Sigmoid colon (tissue), 7 donors: Measurements from ENCODE around the gene PLA2G15. TPM values are rescaled to one million over a fixed set of nuclear protein-coding genes. Genes with fewer than 3 reads are reported as not detected.

Experiments used
- DNase-seq: peaks from one replicate; pipeline ENCODE4 v3.0.0-alpha.2; 2019
- H3K27ac ChIP-seq, 4 donors: fragments of 200-600 bp; sonication (generic); one replicate each; pipeline ENCODE4 v1.5.1; 2016 to 2019; ENCODE audit warnings: mild to moderate bottlenecking in 1 of 4
- H3K27me3 ChIP-seq, 3 donors: fragments of 200-600 bp; sonication (generic); one replicate each; pipeline ENCODE4 v1.5.1; 2019; ENCODE audit warnings: mild to moderate bottlenecking in 1 of 3
- H3K36me3 ChIP-seq, 4 donors: fragments of 200-600 bp; sonication (generic); one replicate each; pipeline ENCODE4 v1.5.1; 2016 to 2019
- H3K4me1 ChIP-seq, 4 donors: fragments of 200-600 bp; sonication (generic); one replicate each; pipeline ENCODE4 v1.5.1; 2017 to 2019
- H3K4me3 ChIP-seq, 4 donors: fragments of 200-600 bp; sonication (generic); one replicate each; pipeline ENCODE4 v1.5.1; 2017 to 2019; ENCODE audit warnings: mild to moderate bottlenecking in 2 of 4, moderate library complexity in 1 of 4
- H3K9me3 ChIP-seq, 4 donors: fragments of 200-600 bp in 3 of 4; sonication (generic) in 3 of 4; one replicate each; pipeline versions ENCODE4 v1.5.1 to v1.6.1; 2013 to 2019
- EP300 ChIP-seq, 4 donors: sonication (generic); formaldehyde crosslinking; IDR thresholded peaks; one replicate each; pipeline ENCODE4 v1.6.1; 2017; ENCODE audit warnings: antibody characterized with exemption in 4 of 4
- POLR2A ChIP-seq, 2 donors: fragments of 450-650 bp; IDR thresholded peaks; one replicate each; pipeline ENCODE4 v1.6.1; 2016; ENCODE audit warnings: antibody characterized with exemption in 2 of 2, mild to moderate bottlenecking in 2 of 2, moderate library complexity in 2 of 2
- POLR2AphosphoS5 ChIP-seq, 4 donors: sonication (generic); formaldehyde crosslinking; IDR thresholded peaks; one replicate each; pipeline ENCODE4 v1.6.1; 2017; ENCODE audit warnings: antibody characterized with exemption in 4 of 4
- WGBS, 2 donors: extraction: QIAGEN DNeasy Blood & Tissue Kit; methylation state at CpG; one replicate each; pipeline ENCODE4 v1.1.7; 2013; 5-methylcytosine and 5-hydroxymethylcytosine counted together
- intact Hi-C: fragments of 100-400 bp; cut with DNase I; formaldehyde crosslinking; loops from one replicate; pipeline ENCODE4 v1.15.1; 2023
- polyA plus RNA-seq, 3 donors: library from polyadenylated mRNA; stranded (reverse); fragments of 200-250 nt; gene quantifications; one replicate each; pipeline ENCODE4 v1.2.3, GENCODE V29; 2013
- total RNA-seq, 4 donors: library from RNA; depleted of rRNA; stranded (reverse); fragments of >200 nt; gene quantifications; one replicate each; pipeline ENCODE4 v1.1.0, GENCODE V29; 2016
- TF ChIP-seq, protein P1 (sequence below), 4 experiments: fragments of 450-650 bp in 3 of 4; fragments of 200-600 bp in 1 of 4; IDR thresholded peaks; one replicate each; pipeline ENCODE4 v1.5.1; 2016 to 2019; ENCODE audit warnings: antibody characterized with exemption in 4 of 4, mild to moderate bottlenecking in 3 of 4, moderate library complexity in 2 of 4
- donor health status: healthy with polysubstance abuse.
- donor health status: Bipolar disorder and iron deficiency.
- donor health status: healthy.

Gene PLA2G15
- total and polyA plus RNA-seq, 7 donors: 4.2 to 15.7 (median 10.2) TPM

DNA sequence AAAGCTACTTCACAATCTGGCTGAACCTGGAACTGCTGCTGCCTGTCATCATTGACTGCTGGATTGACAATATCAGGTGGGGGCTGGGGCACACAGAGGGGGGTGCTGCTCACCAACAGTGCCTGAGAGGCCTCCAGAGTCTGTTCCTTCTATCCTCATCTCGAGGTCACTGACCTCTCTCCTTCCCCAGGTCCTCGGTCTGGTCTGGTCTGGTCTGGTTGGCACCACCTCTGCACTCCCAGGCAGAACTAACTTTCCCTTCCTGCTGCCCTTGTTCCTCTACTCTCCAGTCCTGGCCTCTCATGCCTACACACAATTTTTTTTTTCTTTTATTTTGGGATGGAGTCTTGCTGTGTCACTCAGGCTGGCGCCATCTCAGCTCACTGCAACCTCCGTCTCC is 4.2 kb downstream of the PLA2G15 start:
- H3K27me3 ChIP-seq: no peaks in the 10 kb centered on the region
- intact Hi-C loops: no loop called here
- H3K9me3 ChIP-seq: no peaks in the 10 kb centered on the region
- no peak overlapping the region for H3K4me3 ChIP-seq
- H3K4me1 ChIP-seq: peaks cover 0 to 45% (median 33%) of the 10 kb centered on the region in 4 donors
- TF ChIP-seq EP300 (IDR thresholded peaks at IDR 0.05): no peak
- no peak for TF ChIP-seq POLR2A (IDR thresholded peaks at IDR 0.05)
- TF ChIP-seq POLR2AphosphoS5 (IDR thresholded peaks at IDR 0.05): no peak
- TF ChIP-seq, protein P1, sequence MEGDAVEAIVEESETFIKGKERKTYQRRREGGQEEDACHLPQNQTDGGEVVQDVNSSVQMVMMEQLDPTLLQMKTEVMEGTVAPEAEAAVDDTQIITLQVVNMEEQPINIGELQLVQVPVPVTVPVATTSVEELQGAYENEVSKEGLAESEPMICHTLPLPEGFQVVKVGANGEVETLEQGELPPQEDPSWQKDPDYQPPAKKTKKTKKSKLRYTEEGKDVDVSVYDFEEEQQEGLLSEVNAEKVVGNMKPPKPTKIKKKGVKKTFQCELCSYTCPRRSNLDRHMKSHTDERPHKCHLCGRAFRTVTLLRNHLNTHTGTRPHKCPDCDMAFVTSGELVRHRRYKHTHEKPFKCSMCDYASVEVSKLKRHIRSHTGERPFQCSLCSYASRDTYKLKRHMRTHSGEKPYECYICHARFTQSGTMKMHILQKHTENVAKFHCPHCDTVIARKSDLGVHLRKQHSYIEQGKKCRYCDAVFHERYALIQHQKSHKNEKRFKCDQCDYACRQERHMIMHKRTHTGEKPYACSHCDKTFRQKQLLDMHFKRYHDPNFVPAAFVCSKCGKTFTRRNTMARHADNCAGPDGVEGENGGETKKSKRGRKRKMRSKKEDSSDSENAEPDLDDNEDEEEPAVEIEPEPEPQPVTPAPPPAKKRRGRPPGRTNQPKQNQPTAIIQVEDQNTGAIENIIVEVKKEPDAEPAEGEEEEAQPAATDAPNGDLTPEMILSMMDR (IDR thresholded peaks at IDR 0.05): no peak
- DNase-seq: no peak
- peaks cover 0 to 50% (median 8%) of the 10 kb centered on the region in 4 donors for H3K36me3 ChIP-seq
- H3K27ac ChIP-seq: no peak overlapping the region
- 92% methylated on average over 4 of the region's 4 CpGs for WGBS, 2 donors

DNA sequence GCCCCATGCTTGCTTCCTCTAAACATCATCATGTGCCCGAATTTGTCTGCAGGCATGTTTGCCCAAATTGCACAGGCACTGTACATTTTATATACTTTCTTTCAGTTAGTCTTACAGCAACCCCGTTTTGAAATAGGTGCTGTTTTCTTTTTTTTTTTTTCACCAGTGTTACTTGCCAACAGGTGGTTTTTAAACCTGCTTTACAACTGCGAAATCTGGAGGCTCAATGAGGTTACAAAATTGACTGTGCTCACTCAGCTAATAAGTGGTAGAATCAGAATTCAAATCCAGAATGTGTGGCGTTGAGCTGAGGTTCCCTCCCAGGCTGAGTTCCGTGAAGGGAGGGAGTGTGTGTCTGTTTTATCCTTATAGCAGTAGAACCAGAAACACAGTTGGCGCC is 5.8 kb downstream of the PLA2G15 start:
- no peak for DNase-seq
- Histone ChIP-seq H3K4me3 (no peak overlapping the region), H3K36me3 (peaks cover 8 to 66% (median 22%) of the 10 kb centered on the region in 4 donors), H3K27ac (peak overlapping the region in 3 of 4 donors; percentile 65 to 68 (median 67)), H3K27me3 (no peaks in the 10 kb centered on the region), H3K4me1 (peaks cover 0 to 38% (median 25%) of the 10 kb centered on the region in 4 donors), H3K9me3 (no peaks in the 10 kb centered on the region)
- 85 to 91% methylated on average over 6 of the region's 6 CpGs for WGBS, 2 donors
- intact Hi-C loops: no loop called here
- TF ChIP-seq EP300 (IDR thresholded peaks at IDR 0.05): no peak
- TF ChIP-seq POLR2A (IDR thresholded peaks at IDR 0.05): no peak
- TF ChIP-seq, protein P1 (IDR thresholded peaks at IDR 0.05): no peak
- no peak for TF ChIP-seq POLR2AphosphoS5 (IDR thresholded peaks at IDR 0.05)

DNA sequence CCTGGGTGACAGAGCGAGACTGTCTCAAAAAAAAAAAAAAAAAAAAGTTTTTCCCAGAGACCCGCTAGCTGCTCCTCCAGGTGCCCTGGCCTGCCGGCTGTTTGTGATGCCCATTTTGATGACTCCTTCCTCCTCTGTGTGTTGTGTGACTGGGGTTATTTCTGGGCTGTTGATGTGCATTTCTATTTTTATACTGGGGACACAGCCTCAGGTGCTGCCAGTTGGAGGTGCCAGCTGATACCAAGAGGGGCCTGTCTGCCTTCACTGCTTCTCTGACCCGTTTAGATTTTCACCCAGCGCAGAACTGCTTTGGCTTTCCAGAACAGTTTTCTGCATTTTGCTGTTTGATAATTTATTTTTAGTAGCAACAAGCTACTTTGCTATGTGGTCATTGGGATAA is 6.7 kb downstream of the PLA2G15 start:
- Histone ChIP-seq H3K4me1 (peaks cover 0 to 30% (median 17%) of the 10 kb centered on the region in 4 donors), H3K4me3 (no peak overlapping the region), H3K9me3 (no peaks in the 10 kb centered on the region), H3K27me3 (no peaks in the 10 kb centered on the region), H3K36me3 (peaks cover 8 to 75% (median 23%) of the 10 kb centered on the region in 4 donors), H3K27ac (peak overlapping the region in 3 of 4 donors; percentile 65 to 68 (median 67))
- intact Hi-C loops: no loop called here
- 66 to 92% methylated on average over 5 of the region's 5 CpGs for WGBS, 2 donors
- DNase-seq: no peak
- TF ChIP-seq, protein P1 (IDR thresholded peaks at IDR 0.05): no peak
- TF ChIP-seq EP300 (IDR thresholded peaks at IDR 0.05): no peak

DNA sequence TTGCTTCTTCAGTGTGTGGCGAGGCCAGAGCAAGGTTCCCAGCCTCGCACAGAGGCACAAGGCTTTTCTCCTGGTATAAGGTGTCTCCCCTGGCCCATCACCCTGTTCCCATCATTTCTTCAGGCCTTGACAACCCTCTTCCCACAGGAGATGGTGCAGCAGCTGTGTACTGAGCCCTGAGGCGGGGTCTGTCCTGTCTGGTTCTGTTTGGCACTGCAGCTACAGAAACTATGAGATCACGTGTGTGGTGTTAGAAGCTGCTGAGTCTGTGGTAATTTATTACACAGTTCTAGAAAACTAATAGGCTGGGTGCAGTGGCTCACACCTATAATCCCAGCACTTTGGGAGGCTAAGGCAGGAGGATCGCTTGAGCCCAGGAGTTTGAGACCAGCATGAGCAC is 7.2 kb downstream of the PLA2G15 start:
- Histone ChIP-seq H3K9me3 (no peaks in the 10 kb centered on the region), H3K27ac (peak overlapping the region in 3 of 4 donors; percentile 65 to 68 (median 67)), H3K4me3 (no peak overlapping the region), H3K36me3 (peaks cover 8 to 76% (median 23%) of the 10 kb centered on the region in 4 donors), H3K4me1 (peaks cover 0 to 30% (median 16%) of the 10 kb centered on the region in 4 donors), H3K27me3 (no peaks in the 10 kb centered on the region)
- TF ChIP-seq POLR2AphosphoS5 (IDR thresholded peaks at IDR 0.05): no peak
- no peak for TF ChIP-seq POLR2A (IDR thresholded peaks at IDR 0.05)
- TF ChIP-seq EP300 (IDR thresholded peaks at IDR 0.05): no peak
- TF ChIP-seq, protein P1 (IDR thresholded peaks at IDR 0.05): no peak
- intact Hi-C loops: no loop called here
- DNase-seq: no peak
- 85 to 91% methylated on average over 5 of the region's 5 CpGs for WGBS, 2 donors

DNA sequence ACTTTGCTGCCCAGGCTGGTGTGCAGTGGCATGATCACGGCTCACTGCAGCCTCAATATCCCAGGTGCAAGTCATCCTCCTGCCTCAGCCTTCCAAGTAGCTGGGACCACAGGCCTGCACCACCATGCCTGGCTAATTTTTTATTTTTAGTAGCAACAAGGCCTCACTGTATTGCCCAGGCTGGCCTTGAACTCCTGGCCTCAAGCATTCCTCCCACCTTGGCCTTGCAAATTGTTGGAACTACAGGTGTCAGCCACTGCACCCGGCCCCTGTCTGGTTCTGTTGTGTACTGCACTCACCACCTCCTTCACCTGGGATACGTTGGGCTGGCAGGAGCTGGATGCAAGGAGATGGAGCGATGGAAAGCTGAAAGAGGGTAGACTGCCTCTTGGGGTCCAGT is 8.5 kb downstream of the PLA2G15 start:
- no peak for TF ChIP-seq EP300 (IDR thresholded peaks at IDR 0.05)
- TF ChIP-seq POLR2AphosphoS5 (IDR thresholded peaks at IDR 0.05): no peak
- TF ChIP-seq, protein P1 (IDR thresholded peaks at IDR 0.05): no peak
- no peak for TF ChIP-seq POLR2A (IDR thresholded peaks at IDR 0.05)
- no peak overlapping the region for H3K4me3 ChIP-seq
- intact Hi-C loops: no loop called here
- 95 to 96% methylated on average over 4 of the region's 4 CpGs for WGBS, 2 donors
- H3K27ac ChIP-seq: no peak overlapping the region
- H3K9me3 ChIP-seq: no peaks in the 10 kb centered on the region
- peaks cover 8 to 74% (median 23%) of the 10 kb centered on the region in 4 donors for H3K36me3 ChIP-seq
- DNase-seq: no peak
- H3K4me1 ChIP-seq: peaks cover 0 to 37% (median 19%) of the 10 kb centered on the region in 4 donors
- no peaks in the 10 kb centered on the region for H3K27me3 ChIP-seq
